Measurements from ENCODE around the gene PEDS1.

GRCh38 chr20:50112512-50113419, 40.8 kb downstream of the PEDS1 start, which contains the start of gene UBE2V1:
- peak; percentile 17 for TF ChIP-seq POLR2A (IDR thresholded peaks at IDR 0.05)
- TF ChIP-seq CTCF (IDR thresholded peaks at IDR 0.05), result peak in 1 of 3 experiments; percentile 30

Data from testis (tissue), 2 donors.